K562 (cell line): Measurements from ENCODE around the gene XIRP2. TPM values are rescaled to one million over a fixed set of nuclear protein-coding genes. Genes with fewer than 3 reads are reported as not detected.

Experiments used
- ATAC-seq: fragments of 200-7000 bp; cut with Tn5 transposase; 3 replicates; pipeline ENCODE4 v1.9.1; 2020; ENCODE audit warnings: moderate library complexity
- BruUV-seq: library from RNA; stranded (reverse); fragments of 400-500 nt; replicated peaks from 2 replicates; lab custom pipeline; 2021; lab: Mats Ljungman, UMichigan
- CTCF ChIA-PET: fragments of 300-600 bp; formaldehyde crosslinking; extraction: SDS; loops from one replicate; lab custom pipeline; 2021; ENCODE audit warnings: low intra/inter-chr PET ratio; lab: Yijun Ruan, JAX
- POLR2A ChIA-PET: fragments of 300-600, 350-650 bp; sonication (Branson Sonifier 250); formaldehyde crosslinking; extraction: SDS; loops from one replicate; lab custom pipeline; 2021; ENCODE audit warnings: antibody characterized with exemption, inconsistent platforms; lab: Yijun Ruan, JAX
- DNase-seq, 4 experiments: peaks; one replicate each; pipeline versions ENCODE4 v3.0.0 to v3.0.0-alpha.2; 2011 to 2018; ENCODE audit warnings: low spot score in 3 of 4, mixed read lengths in 3 of 4; ENCODE audit errors: extremely low read depth in 1 of 4
- FAIRE-seq: peaks from 2 replicates; lab custom pipeline; 2011; peaks lifted over from hg19 to GRCh38; lab: Jason Lieb, UNC
- H2AFZ ChIP-seq: 2 replicates; pipeline ENCODE4 v1.6.0; 2011; ENCODE audit warnings: low read depth, low read length, control low read depth, inconsistent platforms
- H3K27ac ChIP-seq: fragments of 200-600 bp; 3 replicates; pipeline ENCODE4 v1.8.0; 2011; ENCODE audit warnings: low read depth, mild to moderate bottlenecking, control low read depth, inconsistent platforms, low read length, moderate library complexity, mixed read lengths; ENCODE audit errors: extremely low read depth
- H3K27me3 ChIP-seq, 2 experiments: fragments of 300-600 bp in 1 of 2; 2 replicates in 1 of 2; 3 replicates in 1 of 2; pipeline versions ENCODE4 v1.6.0 to v1.8.0; 2011; ENCODE audit warnings: inconsistent platforms in 2 of 2, low read length in 2 of 2, mild to moderate bottlenecking in 1 of 2, mixed read lengths in 1 of 2, moderate library complexity in 1 of 2; ENCODE audit not compliant: control insufficient read depth in 2 of 2, insufficient read depth in 2 of 2
- H3K36me3 ChIP-seq: fragments of 300-600 bp; 3 replicates; pipeline ENCODE4 v1.8.0; 2011; ENCODE audit warnings: mild to moderate bottlenecking, low read length, inconsistent platforms; ENCODE audit not compliant: control insufficient read depth, insufficient read depth
- H3K4me1 ChIP-seq, 2 experiments: fragments of 200-600 bp in 1 of 2; replicated peaks in 1 of 2; 2 replicates in 1 of 2; 3 replicates in 1 of 2; pipeline versions ENCODE4 v1.5.1 to v1.8.0; 2011; ENCODE audit warnings: inconsistent platforms in 2 of 2, low read length in 2 of 2, mild to moderate bottlenecking in 1 of 2, mixed read lengths in 1 of 2, moderate library complexity in 1 of 2; ENCODE audit not compliant: control insufficient read depth in 2 of 2, insufficient read depth in 2 of 2
- H3K4me2 ChIP-seq: 2 replicates; pipeline ENCODE4 v1.6.1; 2011; ENCODE audit warnings: low read length, control low read depth, inconsistent platforms, mixed read lengths; ENCODE audit not compliant: insufficient read depth
- H3K4me3 ChIP-seq: fragments of 200-600 bp; sonication (generic), shearing (Covaris generic); 2 replicates; pipeline ENCODE4 v1.5.1; 2016; ENCODE audit warnings: control low read depth, inconsistent platforms
- H3K79me2 ChIP-seq: fragments of 200-600 bp; 3 replicates; pipeline ENCODE4 v1.8.0; 2011; ENCODE audit warnings: low read length, inconsistent platforms; ENCODE audit not compliant: control insufficient read depth, insufficient read depth
- H3K9ac ChIP-seq, 2 experiments: 2 replicates each; pipeline versions ENCODE4 v1.6.0 to v1.6.1; 2011; ENCODE audit warnings: low read depth in 2 of 2, low read length in 2 of 2, control low read depth in 1 of 2, inconsistent platforms in 1 of 2, mild to moderate bottlenecking in 1 of 2, mixed read lengths in 1 of 2; ENCODE audit not compliant: insufficient read depth in 1 of 2
- H3K9me1 ChIP-seq: one replicate; pipeline ENCODE4 v1.6.0; 2011; ENCODE audit warnings: inconsistent platforms, mild to moderate bottlenecking, low read length, moderate library complexity; ENCODE audit not compliant: control insufficient read depth, insufficient read depth
- H3K9me3 ChIP-seq: replicated peaks from 2 replicates; pipeline ENCODE4 v1.5.1; 2011; ENCODE audit warnings: low read depth, low read length, inconsistent platforms; ENCODE audit not compliant: control insufficient read depth, insufficient read depth
- H4K20me1 ChIP-seq: replicated peaks from 2 replicates; pipeline ENCODE4 v1.6.1; 2011; ENCODE audit warnings: low read length, inconsistent platforms, mixed read lengths; ENCODE audit not compliant: control insufficient read depth, insufficient read depth
- CSDE1 ChIP-seq, 2 experiments: fragments of 450-650 bp; IDR thresholded peaks; 2 replicates each; pipeline ENCODE4 v1.6.1; 2016; ENCODE audit warnings: mild to moderate bottlenecking in 1 of 2
- ELF1 ChIP-seq: fragments of 200-800 bp; sonication (Bioruptor generic); IDR thresholded peaks from 2 replicates; pipeline ENCODE4 v1.6.1; 2016; ENCODE audit warnings: missing genetic modification characterization, missing compliant biosample characterization
- KDM5B ChIP-seq: fragments of 200-600 bp; sonication (generic); IDR thresholded peaks from 2 replicates; pipeline ENCODE4 v1.6.1; 2012; ENCODE audit warnings: low read depth, mild to moderate bottlenecking, moderate library complexity, low read length, control low read depth, inconsistent platforms; ENCODE audit not compliant: insufficient replicate concordance
- LCOR ChIP-seq: sonication (generic); formaldehyde crosslinking; IDR thresholded peaks from 2 replicates; pipeline ENCODE4 v1.8.0; 2022; ENCODE audit warnings: mild to moderate bottlenecking, missing genetic modification reagents
- MECOM ChIP-seq: fragments of 250-450 bp; sonication (Bioruptor Pico); IDR thresholded peaks from 2 replicates; pipeline ENCODE4 v1.8.0; 2022; ENCODE audit warnings: inconsistent platforms
- NCOA4 ChIP-seq: fragments of 450-650 bp; IDR thresholded peaks from 2 replicates; pipeline ENCODE4 v1.6.1; 2018; ENCODE audit warnings: mild to moderate bottlenecking; ENCODE audit not compliant: partially characterized antibody
- POLR2A ChIP-seq: fragments of 450-650 bp; conservative IDR thresholded peaks from 2 replicates; pipeline ENCODE4 v1.6.1; 2016
- STAT5B ChIP-seq: fragments of 250-450 bp; sonication (Bioruptor Pico); IDR thresholded peaks from 2 replicates; pipeline ENCODE4 v1.8.0; 2021; ENCODE audit warnings: mild to moderate bottlenecking, inconsistent platforms
- TAF7 ChIP-seq: fragments of 450-650 bp; IDR thresholded peaks from 2 replicates; pipeline ENCODE4 v1.6.1; 2016; ENCODE audit warnings: missing genetic modification characterization, missing compliant biosample characterization
- TRIM28 ChIP-seq: fragments of 450-650 bp; IDR thresholded peaks from 2 replicates; pipeline ENCODE4 v1.6.1; 2017
- ZNF197 ChIP-seq: fragments of 200-800 bp; sonication (Bioruptor generic); IDR thresholded peaks from 2 replicates; pipeline ENCODE4 v1.6.1; 2016; ENCODE audit warnings: low read depth, missing genetic modification characterization, missing compliant biosample characterization
- ZNF431 ChIP-seq: sonication (generic); formaldehyde crosslinking; IDR thresholded peaks from 2 replicates; pipeline ENCODE4 v1.8.0; 2022; ENCODE audit warnings: mild to moderate bottlenecking, missing genetic modification reagents
- ZNF695 ChIP-seq: fragments of 450-650 bp; formaldehyde crosslinking; IDR thresholded peaks from 2 replicates; pipeline ENCODE4 v1.4.0; 2020; ENCODE audit warnings: mild to moderate bottlenecking, moderate library complexity
- WGBS: fragments of 100-300 bp; shearing (Covaris generic); methylation state at CpG from one replicate; pipeline ENCODE4 v1.1.6; 2016; ENCODE audit warnings: low coverage, mixed read lengths; ENCODE audit not compliant: insufficient coverage; ENCODE audit errors: missing lambda C conversion rate; 5-methylcytosine and 5-hydroxymethylcytosine counted together
- in situ Hi-C: fragments of 300-500 bp; cut with MboI; formaldehyde crosslinking; loops from 4 replicates; pipeline ENCODE4 v1.15.0; 2018; ENCODE audit warnings: inconsistent platforms, mixed read lengths
- intact Hi-C: fragments of 100-400 bp; cut with micrococcal nuclease; formaldehyde crosslinking; loops from 2 replicates; pipeline ENCODE4 v1.14.2; 2022
- polyA plus RNA-seq, 8 experiments: library from polyadenylated mRNA; depleted of rRNA in 4 of 8; stranded (reverse) in 5 of 8; unstranded in 3 of 8; fragments of >200 nt; fragmentation: Nextera tagmentation in 2 of 8; fragmentation: Illumina TruSeq in 1 of 8; extraction: Ambion mirVana in 2 of 8; extraction: Trizol in 1 of 8; gene quantifications; 2 replicates each; pipeline versions ENCODE4 v1.2.1 to v1.2.3, GENCODE V29; 2011 to 2014; ENCODE audit warnings: inconsistent platforms in 1 of 8, missing spikeins in 1 of 8
- total RNA-seq, 7 experiments: library from RNA; depleted of rRNA in 6 of 7; stranded (reverse); fragments of >200 nt in 6 of 7; fragmentation: Illumina TruSeq in 2 of 7; extraction: Trizol in 2 of 7; gene quantifications; 2 replicates each; pipeline versions ENCODE4 v1.2.1 to v1.2.3, GENCODE V29; 2011 to 2021; ENCODE audit warnings: low replicate concordance in 1 of 7

Gene XIRP2
- total and polyA plus RNA-seq, 9 of the 15 experiments (the other 6 are each of a cell fraction or from before 2014, with no cell fraction given) = 0.04 to 0.10 (median 0.04) TPM; not detected in 2

GRCh38 chr2:166957686-166958085 is 69.4 kb downstream of the XIRP2 start:
- no peak overlapping the region for H3K9ac ChIP-seq
- intact Hi-C loops (no loop called here), in situ Hi-C loops (no loop called here)
- TF ChIP-seq TRIM28 = no peak
- no peak for TF ChIP-seq STAT5B
- TF ChIP-seq ZNF431 = no peak
- no peak for TF ChIP-seq ELF1
- TF ChIP-seq TAF7 (tag) = no peak
- TF ChIP-seq MECOM (CRISPR knock-in tag) = no peak
- no peak for TF ChIP-seq ZNF197
- TF ChIP-seq LCOR (CRISPR knock-in tag) = no peak
- TF ChIP-seq NCOA4 = no peak
- TF ChIP-seq KDM5B = no peak
- no peak for TF ChIP-seq ZNF695
- no peak for TF ChIP-seq POLR2A
- no peak for TF ChIP-seq CSDE1 (IDR thresholded peaks at IDR 0.05)
- CTCF ChIA-PET = no interaction called here
- no peaks in the 10 kb centered on the region for H3K9me1 ChIP-seq
- no peak for ATAC-seq
- FAIRE-seq = no peak
- H3K4me3 ChIP-seq = no peak overlapping the region
- no peaks in the 10 kb centered on the region for H3K36me3 ChIP-seq
- POLR2A ChIA-PET = no interaction called here
- no peak overlapping the region for H3K4me2 ChIP-seq
- H3K79me2 ChIP-seq = no peaks in the 10 kb centered on the region
- no TSS peak for BruUV-seq
- H4K20me1 ChIP-seq = no peaks in the 10 kb centered on the region
- WGBS = 0% methylated on average over 3 of the region's 3 CpGs
- no peaks in the 10 kb centered on the region for H3K9me3 ChIP-seq
- no peaks in the 10 kb centered on the region for H3K4me1 ChIP-seq
- H3K27me3 ChIP-seq = no peaks in the 10 kb centered on the region
- H2AFZ ChIP-seq = no peak overlapping the region
- H3K27ac ChIP-seq = no peak overlapping the region
- no peak for DNase-seq
